ENCODE results near the gene ATF6.
A peak's percentile ranks its signal among the peaks of the same experiment; 100 is the strongest.

ATF6 gene

DNA sequence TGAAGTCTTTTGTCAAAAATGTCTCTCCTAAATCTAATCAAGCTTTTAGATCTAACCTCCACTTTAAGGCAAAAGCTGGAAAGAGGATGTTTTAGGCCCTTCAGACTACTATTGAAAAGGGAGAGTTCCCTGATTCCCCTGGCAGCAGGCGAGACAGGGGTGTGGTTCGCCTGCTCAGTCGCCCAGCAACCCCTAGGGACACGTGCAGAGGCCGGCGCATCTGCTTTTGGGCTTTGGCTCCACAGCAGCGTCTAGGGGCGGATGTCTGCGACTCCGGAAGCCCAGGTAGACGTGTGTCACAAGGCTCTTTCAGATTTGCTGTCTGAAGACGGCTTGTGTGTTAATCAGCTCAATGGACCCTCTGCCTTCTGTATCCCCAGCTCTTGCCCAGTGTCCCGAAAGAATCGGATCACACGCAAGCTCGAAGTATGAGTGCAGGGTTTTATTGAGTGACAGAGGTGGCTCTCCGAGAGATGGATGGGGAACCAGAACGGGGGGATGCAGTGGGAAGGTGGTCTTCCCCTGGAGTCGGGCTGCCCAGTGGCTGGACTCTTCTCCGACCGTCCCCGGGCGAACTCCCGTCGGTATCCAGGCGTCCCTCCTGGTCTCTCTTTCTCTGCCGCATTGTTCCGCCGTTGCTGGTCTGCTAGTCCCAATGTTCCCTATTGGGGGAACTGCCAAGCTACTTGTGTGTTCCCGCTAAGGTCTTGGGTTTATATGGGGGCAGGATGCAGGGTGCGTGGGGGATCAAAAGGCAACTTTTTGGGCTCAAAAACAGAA, 212.1 kb downstream of the ATF6 start:
- DNase-seq = no peak

DNA sequence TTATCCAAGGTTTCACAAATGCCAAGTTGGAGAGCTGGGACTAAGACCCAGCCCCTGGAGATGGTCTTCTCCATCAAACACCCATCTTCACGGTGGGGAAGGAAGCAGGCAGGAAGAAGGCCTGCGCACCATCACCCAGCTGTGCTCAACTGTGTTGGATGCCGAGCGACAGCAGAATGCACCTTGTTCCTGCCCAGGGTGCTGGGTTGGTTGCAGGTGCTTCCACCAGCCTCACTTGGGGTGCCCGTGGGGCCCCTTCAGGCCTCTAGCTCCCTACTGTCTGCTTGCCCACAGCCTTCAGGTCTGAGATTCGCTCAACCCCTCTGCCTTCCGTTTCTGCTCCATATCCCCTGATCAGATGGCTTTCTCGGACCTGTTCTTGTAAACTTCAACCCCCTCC, 215.0 kb downstream of the ATF6 start:
- no peak for DNase-seq

- DNase-seq = no peak
Measured at GRCh38 chr1:161981735-161982506, 215.8 kb downstream of the ATF6 start.

DNA sequence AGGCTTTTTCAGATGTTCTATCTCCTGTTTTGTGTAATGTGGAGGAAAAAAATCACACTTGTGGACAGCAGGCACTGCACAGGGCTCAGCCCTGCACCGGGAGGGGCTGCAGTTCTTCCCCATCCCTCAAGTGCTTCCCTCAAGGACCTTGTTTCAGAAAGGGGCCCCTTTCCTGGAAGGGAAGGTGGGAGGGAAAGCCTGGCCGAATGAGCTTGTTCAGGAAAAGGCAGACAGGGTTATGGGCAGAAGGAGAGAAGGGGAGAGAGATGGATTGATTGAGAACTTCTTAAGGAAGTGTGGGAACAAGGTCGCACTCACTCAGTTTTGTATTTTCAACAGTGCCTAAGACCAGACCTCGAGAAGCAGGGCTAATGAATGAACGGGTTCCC, 216.4 kb downstream of the ATF6 start:
- no peak for DNase-seq

GRCh38 chr1:161982917-161983316, 216.8 kb downstream of the ATF6 start:
- DNase-seq = no peak

DNA sequence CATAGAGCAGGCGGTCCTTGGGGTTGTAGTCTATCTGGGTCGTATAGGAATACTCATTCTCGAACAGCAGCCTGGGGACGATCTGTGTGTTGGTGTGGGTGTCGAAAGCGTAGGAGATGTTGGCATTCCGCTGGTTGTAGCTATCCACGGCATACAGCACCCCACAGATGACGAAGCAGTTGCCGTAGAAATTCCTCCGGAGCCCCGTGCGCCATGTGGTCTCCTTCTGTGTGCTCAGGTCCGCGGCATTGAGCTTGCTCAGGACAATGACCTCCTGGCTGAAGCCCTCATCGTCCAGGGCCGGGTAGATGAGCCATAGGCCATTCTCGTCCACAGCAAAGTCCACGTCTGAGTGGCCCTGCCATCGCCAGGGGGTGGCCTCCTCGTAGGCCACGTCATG, 217.6 kb downstream of the ATF6 start:
- no peak for DNase-seq

GRCh38 chr1:161985301-161985822, 219.2 kb downstream of the ATF6 start:
- DNase-seq = no peak

DNA sequence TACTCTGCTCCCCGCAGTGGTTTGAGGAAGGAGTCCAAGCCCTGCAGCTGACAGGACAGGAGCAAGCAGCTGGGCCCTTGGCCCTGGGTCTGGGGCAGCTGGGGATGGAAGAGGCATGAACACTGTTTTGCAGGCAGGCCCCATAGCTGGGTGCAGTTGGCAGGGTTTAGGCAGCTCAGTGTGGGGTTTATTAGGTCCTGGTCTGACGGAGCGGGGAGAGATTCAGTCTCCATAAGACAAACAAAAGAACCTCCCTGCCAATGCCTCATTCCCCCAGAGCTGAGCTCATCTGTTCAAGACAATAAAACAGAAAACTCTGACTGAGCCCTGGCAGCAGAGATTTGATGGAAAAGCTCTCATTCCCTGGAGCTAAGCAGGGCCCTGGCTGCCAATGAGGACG, 220.2 kb downstream of the ATF6 start:
- DNase-seq = no peak

DNA sequence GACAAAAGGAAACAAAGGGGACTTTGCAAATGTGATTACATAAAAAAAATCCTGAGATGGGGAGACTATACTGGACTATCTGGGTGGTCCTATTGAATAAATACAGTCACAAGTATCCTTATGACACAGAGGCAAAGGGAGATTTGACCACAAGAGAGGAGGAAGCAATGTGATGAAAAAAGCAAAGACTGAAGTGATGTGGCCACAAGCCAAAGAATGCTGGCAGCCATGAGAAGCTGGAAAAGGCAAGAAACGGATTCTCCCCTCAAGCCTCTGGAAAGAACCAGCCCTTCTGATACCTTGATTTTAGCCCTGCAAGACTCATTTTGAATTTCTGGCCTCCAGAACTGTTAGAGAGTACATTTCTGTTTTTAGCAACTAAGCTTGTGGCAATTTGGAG, 221.2 kb downstream of the ATF6 start:
- DNase-seq = no peak

GRCh38 chr1:161987872-161988271, 221.8 kb downstream of the ATF6 start:
- DNase-seq = no peak

GRCh38 chr1:161988413-161988812, 222.3 kb downstream of the ATF6 start:
- no peak for DNase-seq

DNA sequence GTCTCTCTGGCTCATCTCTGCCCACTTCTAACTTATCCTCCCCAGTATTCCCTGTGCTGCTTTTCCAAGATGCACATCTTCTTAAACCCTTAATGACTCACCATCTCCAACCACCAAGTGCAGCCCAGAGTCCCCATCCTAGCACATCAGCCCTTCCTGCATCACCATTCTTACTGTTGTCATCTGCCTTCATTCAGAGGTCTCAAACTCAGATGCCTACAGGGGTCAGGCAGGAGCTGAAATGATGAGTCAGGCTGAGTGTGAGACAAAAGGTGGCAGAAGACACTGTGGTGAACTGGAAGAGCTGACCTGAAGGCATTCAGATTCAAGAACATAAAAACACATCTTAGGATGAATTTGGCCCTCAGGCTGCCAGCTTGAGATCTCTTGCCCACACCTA, 223.0 kb downstream of the ATF6 start:
- DNase-seq = no peak

DNA sequence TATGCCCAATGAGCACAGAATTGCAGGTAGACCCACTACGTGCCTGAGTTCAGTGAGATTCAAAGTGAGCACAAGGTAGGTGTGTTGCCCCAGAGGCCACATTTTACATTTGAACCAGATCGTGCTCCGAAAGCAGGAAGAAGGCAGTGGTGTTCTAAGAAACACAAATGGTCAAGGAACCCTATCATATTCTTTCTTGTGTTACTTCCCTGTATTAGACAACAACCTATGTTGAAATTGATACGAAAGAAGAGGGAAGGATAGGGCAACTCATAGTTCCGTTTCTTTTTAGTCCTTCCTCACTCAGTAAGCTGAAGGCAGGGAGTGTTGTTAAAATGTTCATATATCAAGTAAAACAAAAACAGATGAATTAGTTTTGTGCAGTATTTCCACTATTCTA, 223.7 kb downstream of the ATF6 start:
- no peak for DNase-seq

- no peak for DNase-seq
Measured at GRCh38 chr1:161993576-161993975, 227.5 kb downstream of the ATF6 start.

GRCh38 chr1:161994175-161994668, 228.1 kb downstream of the ATF6 start:
- DNase-seq = no peak

DNA sequence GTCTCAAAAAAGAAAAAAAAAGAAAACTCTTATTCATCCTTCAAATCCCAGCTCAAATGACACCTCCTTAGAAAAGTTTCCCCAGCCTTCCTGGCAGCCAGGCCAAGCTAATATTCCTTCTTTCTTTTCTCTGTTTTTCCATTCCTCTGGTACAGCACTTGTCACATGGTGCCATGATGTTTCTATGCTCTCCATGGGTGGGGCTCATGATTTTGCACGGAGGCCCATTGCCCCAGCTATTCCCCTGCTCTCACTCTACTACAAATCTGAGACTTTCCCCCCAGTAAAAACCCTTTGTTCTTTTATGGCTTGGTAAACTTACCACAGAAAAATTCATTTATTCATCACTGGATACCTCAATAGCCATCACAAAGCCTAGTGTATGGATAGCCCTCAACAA, 231.0 kb downstream of the ATF6 start:
- DNase-seq = no peak

GRCh38 chr1:161998811-161999210, 232.7 kb downstream of the ATF6 start:
- no peak for DNase-seq

DNA sequence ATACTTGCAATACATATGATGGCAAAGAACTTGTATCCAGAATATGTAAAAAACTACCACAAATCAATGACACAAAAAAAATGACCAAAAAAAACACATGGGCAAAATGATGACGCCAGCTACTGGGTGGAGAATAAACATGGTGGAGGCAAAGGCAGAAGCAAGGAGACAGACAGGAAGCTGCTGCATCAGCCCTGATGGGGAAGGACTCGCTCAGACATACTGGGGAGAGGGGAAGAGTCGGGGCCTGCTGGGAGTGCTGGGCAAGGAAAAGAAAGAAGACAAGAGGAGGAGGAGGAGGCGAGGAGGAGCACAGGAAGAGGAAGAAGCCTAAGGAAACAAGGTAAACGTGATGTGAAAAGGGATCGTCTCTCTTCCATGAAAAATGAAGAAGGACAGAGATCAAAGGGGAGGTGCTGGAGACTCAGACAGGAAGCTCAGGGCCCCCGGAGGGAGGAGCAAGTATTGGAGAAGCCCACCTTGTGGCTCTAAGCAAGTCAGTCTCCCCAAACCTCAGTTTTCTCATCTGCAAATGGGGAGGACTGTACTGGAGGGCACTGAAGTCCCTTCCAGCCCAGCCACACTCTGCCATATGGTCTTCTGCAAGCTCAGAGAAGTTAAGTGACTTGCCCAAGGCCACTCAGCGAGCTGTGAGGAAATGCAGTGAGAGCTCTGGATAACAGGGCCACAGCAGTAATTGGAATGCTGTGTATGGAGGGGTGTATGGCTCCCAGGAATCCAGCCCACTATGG, 233.4 kb downstream of the ATF6 start:
- no peak for DNase-seq

DNA sequence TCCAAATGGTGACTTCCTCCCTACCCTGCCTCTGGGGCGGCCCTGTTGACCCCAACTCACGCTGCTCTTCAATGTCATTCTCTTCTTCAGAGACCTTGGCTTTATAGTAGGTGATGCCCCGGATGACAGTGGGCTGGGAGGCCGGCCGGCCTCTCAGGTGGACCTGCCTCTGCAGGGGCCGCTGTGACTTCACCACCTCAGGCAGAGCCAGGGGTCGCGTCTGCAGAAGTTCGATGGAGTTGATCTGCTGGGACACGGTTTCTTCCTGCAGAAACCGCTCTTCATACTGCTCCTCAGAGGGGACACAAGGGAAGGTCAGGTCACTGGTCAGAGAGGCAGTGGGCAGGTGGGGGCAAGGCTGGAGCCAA, 233.9 kb downstream of the ATF6 start:
- DNase-seq = no peak

DNA sequence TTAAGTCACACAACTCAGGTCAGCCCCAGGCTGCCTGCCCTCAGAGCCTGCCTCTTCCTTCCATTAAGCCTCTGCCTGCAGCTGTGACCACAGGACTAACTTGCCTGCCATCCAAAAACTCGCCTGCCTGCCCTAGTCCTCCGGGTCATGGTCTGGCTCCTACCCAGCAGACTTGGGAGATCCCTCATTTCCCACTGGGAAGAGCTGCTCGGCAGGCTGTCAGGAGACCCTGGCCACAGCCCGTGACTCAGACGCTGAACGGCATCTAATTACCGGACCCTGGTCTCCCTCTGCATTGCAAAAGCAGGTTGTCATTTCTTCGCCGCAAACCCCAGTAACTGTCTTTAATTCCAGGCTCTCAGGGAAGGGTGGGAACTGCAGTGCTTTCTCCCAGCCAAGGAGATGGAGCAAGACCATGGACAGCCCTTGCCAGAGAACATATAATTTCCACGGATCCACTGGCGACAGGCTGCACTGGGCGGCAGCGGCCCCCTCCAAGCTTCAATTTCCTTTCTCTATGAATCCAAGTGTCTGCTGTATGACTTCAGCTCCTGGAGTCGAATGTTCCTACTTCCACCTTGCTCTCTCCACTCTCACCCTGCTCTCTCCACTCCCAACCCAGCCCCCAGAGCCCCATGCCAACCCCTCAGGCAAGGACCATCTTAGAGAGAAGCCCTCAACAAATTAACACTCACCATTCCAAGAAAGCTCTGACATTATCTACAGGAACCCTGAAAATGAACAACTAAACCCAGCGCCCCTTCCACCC, 237.1 kb downstream of the ATF6 start:
- DNase-seq = no peak

DNA sequence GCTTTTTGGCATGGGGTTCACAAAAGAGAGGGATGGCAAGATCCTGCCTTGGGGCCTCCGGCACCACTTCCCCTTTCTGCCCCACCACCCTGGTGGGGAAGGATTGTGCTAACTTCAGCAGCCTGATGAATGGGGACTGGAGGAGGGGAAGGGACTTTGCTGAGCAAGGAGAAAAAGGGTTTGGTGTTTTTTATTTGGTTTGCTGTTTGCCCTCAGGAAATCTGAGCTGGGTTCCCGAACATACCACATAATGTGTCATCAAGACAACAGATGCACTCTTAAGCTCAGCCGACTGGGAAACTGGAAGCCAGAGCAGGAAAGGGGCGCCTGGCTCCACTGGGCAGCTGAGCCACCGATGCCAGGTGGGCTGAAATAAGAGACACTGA, 237.7 kb downstream of the ATF6 start:
- DNase-seq = peak; percentile 10

- no peak for DNase-seq
Measured at GRCh38 chr1:162004441-162004950, 238.4 kb downstream of the ATF6 start.

All from NCI-H1092 treated with DMSO at 0.1 percent for 48 hours (cell line).